Stimulated activated CD8-positive, alpha-beta memory T cell treated with anti-CD3 and anti-CD28 coated beads, Interleukin-15, amount 100 ng/mL, for 48 hours (primary cell): ENCODE results near the gene ATAT1.

Experiments used
- DNase-seq, 2 donors: peaks; one replicate each; pipeline ENCODE4 v3.0.0-alpha.2; 2020; ENCODE audit warnings: low read depth in 2 of 2

The ATAT1 gene

GRCh38 chr6:30613251-30614043, 13.2 kb upstream of the ATAT1 start:
- no peak for DNase-seq

- no peak for DNase-seq
Observed at GRCh38 chr6:30614044-30614842, 12.4 kb upstream of the ATAT1 start.

DNA sequence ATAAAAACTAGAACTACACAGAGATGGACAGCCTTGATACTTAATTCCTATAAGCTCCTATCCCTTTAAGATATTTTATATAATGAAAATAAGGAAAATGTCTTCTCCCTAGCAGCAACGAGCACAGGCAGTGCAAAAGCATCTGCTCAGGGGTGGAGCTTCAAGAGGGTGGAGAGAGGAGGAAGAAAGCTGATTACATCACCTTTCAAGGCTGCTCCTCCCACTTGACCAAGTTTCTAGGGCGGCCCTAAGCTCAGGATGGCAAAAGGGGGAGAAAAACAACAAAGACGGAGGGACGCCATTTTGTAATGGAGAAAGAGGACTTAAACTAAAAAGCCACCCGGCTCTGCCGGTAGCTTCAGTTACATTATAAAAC, 11.8 kb upstream of the ATAT1 start:
- peak; percentile 70 to 74 for DNase-seq

DNA sequence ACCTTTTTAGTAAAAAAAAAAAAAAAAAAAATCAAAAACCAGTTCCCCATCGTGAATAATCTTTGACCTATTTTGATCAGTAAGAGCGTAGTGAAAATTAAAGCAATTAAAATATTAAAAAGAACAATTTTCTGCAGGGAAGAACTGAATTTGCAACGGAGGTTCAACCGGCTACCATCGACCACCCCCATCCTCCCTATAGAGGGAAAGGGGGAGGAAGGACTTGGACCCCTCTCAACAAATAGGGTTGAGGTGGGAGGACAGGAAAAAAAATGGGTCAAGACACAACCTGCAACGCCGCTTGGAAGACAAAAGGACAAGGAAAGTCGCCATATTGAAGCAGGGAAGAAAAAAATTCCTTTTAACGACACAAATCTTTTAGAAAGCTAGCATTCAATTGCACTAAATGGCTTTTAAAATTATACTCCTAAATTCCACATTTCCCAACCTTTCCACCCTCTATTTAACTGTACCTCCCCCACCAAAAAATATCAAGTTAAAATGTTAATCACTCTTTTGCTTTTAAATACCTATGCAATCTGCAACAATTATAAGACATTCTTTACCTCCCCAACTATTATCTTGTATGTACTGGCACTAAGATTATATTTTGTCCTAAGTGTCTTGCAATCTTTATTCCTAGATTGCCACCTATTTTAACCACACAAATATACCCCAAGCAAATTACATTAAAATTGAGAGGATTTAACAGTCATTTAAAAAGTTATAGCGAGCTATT, 11.3 kb upstream of the ATAT1 start:
- no peak for DNase-seq

GRCh38 chr6:30615958-30616810, 10.5 kb upstream of the ATAT1 start:
- DNase-seq: no peak

GRCh38 chr6:30616811-30617564, 9.7 kb upstream of the ATAT1 start, which contains the start of gene PPP1R10:
Gene PPP1R10, minus strand, starts transcription at chr6:30617243. Its CDS starts 7,299 bp downstream, at chr6:30609944.
- DNase-seq: peak; percentile 97 to 98

DNA sequence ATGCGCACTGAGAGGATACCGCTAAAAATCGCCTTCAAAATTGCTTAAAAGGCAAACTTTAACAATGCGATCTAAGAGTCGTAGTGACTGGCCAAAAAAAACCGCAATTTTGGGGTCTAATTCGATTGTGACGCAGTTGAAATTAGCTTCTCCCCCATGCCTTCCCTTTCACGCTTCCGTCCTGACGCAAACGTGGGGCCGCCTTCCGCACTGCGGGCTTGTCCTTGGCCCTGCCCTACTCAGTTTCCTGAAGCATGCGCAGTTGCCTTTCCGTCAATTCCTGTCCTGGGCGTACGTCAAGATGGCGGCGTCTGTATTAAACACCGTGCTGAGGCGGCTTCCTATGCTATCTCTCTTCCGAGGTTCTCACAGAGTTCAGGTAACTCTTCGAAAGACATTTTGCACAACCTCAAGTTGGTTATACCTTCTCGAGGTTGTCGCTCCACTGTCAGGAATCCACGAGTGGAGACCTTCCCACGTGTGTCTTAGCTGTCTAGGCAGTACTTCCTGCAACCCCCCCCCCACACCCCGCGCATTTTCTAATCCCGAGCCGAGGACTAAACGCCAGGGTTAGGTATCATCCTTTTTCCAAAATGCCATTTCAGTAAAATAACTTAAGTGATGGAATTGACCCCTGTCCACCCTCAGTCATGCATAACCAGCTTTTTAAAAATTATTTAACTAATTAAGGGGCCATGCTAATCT, 9.0 kb upstream of the ATAT1 start, which contains the start of gene MRPS18B:
MRPS18B (plus strand) TSS at position 276 of the 705 bp plus-strand sequence; CDS start at position 302, 26 bp downstream.
- DNase-seq: peak; percentile 96

GRCh38 chr6:30618270-30618797, 8.3 kb upstream of the ATAT1 start:
- no peak for DNase-seq

GRCh38 chr6:30619561-30619960, 7.1 kb upstream of the ATAT1 start:
- DNase-seq: no peak

DNA sequence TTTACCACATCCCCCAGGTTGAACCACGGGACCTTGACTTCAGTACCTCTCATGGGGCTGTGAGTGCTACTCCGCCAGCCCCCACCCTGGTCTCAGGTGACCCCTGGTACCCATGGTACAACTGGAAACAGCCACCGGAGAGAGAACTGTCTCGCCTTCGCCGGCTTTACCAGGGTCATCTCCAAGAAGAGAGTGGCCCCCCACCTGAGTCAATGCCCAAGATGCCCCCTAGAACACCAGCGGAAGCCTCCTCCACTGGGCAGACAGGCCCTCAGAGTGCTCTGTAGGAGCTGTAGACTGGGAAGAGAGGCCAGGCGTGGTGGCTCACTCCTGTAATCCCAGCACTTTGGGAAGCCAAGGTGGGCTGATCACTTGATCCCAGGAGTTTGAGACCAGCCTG, 1.2 kb upstream of the ATAT1 start:
- no peak for DNase-seq

GRCh38 chr6:30635834-30636233, 9.2 kb downstream of the ATAT1 start:
- no peak for DNase-seq

- no peak for DNase-seq
Observed at GRCh38 chr6:30640481-30640880, 13.8 kb downstream of the ATAT1 start.

DNA sequence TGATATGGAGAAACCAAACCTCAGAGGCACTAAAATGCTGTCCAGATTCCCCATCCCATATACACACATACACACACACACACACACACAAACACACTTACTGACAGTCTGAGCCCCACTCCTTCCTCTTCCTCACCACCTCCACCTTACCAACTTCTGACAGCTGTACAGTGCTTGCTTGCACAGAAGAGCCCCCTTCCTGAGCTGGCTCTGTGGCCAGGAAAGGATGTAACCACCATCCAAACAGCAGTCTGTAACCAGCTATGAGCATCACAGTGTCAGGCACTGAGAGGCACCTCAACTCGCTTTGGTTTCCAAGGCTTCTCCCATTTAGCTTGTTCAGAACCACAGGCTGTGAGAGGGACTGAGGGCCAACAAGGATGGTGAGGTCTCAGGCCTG, 14.4 kb downstream of the ATAT1 start:
- no peak for DNase-seq

DNA sequence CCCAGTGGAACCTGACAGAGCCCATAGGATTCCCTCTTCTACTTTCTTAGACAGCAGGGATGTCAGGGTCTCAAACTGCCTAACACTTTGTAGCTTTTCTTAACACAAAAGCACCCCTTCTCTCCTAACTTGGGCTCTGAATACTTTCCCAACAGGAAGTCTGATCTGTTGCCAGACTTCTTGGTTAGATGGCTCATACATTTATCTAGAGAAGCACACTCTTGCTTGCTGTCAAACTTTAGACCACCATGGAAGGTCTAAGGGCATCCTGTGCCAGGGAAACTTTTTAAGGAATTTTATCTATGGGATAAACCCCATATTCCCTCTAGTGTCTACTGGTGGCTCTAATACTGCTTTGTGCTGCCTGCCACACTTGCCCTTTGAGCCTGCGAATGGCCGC, 17.0 kb downstream of the ATAT1 start:
- no peak for DNase-seq

DNA sequence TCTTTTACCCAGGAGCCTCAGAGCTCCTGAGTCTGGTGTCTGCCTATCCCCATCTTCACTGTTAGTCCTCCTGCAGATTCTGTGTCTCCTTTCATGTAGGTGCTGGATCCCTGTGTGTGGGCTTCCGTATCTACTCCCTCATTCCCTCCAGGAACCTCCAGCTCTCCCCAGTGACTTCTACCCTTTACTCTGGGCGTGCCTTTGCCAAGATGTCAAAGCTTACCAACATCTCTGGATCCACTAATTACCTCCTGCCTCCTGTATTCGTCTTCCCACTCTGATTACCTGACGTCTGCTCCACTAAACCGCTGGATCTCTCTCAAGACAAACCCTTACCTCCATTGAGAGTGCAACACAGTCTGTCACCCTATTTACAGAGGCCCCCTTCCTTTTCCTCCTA, 18.1 kb downstream of the ATAT1 start:
- DNase-seq: no peak

DNA sequence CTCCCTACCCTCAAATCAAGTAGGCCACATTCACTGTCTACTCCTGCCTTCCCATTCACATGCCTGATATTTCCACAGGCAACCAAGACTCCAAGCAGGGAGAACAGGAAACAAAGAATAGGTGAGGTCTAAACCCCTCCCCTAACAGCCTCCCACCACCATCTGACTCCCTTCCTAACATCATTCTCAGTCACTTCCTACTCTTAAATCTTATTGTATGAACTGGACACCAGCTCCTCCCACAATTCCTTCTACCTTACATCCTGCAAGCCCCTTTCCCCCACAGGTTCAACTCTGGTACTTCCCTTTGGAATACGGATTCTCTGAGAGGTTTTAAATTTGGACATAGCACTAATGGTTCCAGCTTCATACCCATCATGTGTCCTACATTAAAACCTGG, 19.3 kb downstream of the ATAT1 start:
- DNase-seq: no peak

- peak; percentile 87 to 88 for DNase-seq
Observed at GRCh38 chr6:30646450-30647241, 20.0 kb downstream of the ATAT1 start, which contains the start of gene C6orf136. Gene C6orf136, plus strand, starts transcription at chr6:30647133. Its CDS starts 99 bp downstream, at chr6:30647232.

GRCh38 chr6:30647242-30648116, 20.8 kb downstream of the ATAT1 start:
- peak; percentile 74 to 80 for DNase-seq
